K562 (cell line): ENCODE results near the gene TEPSIN. TPM values are rescaled to one million over a fixed set of nuclear protein-coding genes. Genes with fewer than 3 reads are reported as not detected.

Experiments
- ASH1L ChIP-seq: fragments of 450-650 bp; IDR thresholded peaks from 2 replicates; pipeline ENCODE4 v1.6.1; 2018; ENCODE audit warnings: borderline replicate concordance, mild to moderate bottlenecking, low read depth; ENCODE audit not compliant: partially characterized antibody
- ATF3 ChIP-seq, 2 experiments: fragments of 450-650 bp in 1 of 2; sonication (generic) in 1 of 2; formaldehyde crosslinking in 1 of 2; IDR thresholded peaks in 1 of 2; conservative IDR thresholded peaks in 1 of 2; 2 replicates each; pipeline versions ENCODE4 v1.6.1 to v1.8.1; 2016 to 2023; ENCODE audit warnings: mild to moderate bottlenecking in 2 of 2, moderate library complexity in 2 of 2, inconsistent platforms in 1 of 2, missing genetic modification reagents in 1 of 2
- GTF2A2 ChIP-seq: IDR thresholded peaks from 2 replicates; pipeline ENCODE4 v1.6.1; 2016; ENCODE audit warnings: mild to moderate bottlenecking, missing genetic modification characterization, missing compliant biosample characterization
- HOMEZ ChIP-seq: fragments of 250-450 bp; sonication (Bioruptor Pico); IDR thresholded peaks from 2 replicates; pipeline ENCODE4 v1.4.0; 2020; ENCODE audit warnings: mild to moderate bottlenecking, moderate library complexity
- HOXB6 ChIP-seq: fragments of 250-450 bp; sonication (Bioruptor Pico); IDR thresholded peaks from 2 replicates; pipeline ENCODE4 v1.5.1; 2022; ENCODE audit warnings: mild to moderate bottlenecking, borderline replicate concordance
- KDM5B ChIP-seq: fragments of 200-600 bp; sonication (generic); IDR thresholded peaks from 2 replicates; pipeline ENCODE4 v1.6.1; 2012; ENCODE audit warnings: low read depth, mild to moderate bottlenecking, moderate library complexity, low read length, control low read depth, inconsistent platforms; ENCODE audit not compliant: insufficient replicate concordance
- KLF16 ChIP-seq: IDR thresholded peaks from 2 replicates; pipeline ENCODE4 v1.6.1; 2016; ENCODE audit warnings: antibody characterized with exemption
- LEF1 ChIP-seq: fragments of 450-650 bp; IDR thresholded peaks from 2 replicates; pipeline ENCODE4 v1.6.1; 2016; ENCODE audit warnings: mild to moderate bottlenecking
- MITF ChIP-seq: IDR thresholded peaks from 2 replicates; pipeline ENCODE4 v1.6.1; 2014; ENCODE audit warnings: antibody characterized with exemption
- MNT ChIP-seq, 2 experiments: fragments of 450-650 bp; conservative IDR thresholded peaks; 2 replicates each; pipeline ENCODE4 v1.6.1; 2017; ENCODE audit warnings: mild to moderate bottlenecking in 2 of 2, moderate library complexity in 2 of 2
- SUPT5H ChIP-seq: fragments of 450-650 bp; IDR thresholded peaks from 2 replicates; pipeline ENCODE4 v1.6.1; 2016
- THRAP3 ChIP-seq: fragments of 450-650 bp; IDR thresholded peaks from 2 replicates; pipeline ENCODE4 v1.6.1; 2016; ENCODE audit warnings: mild to moderate bottlenecking, inconsistent platforms, borderline replicate concordance
- ZFP91 ChIP-seq: sonication (generic); formaldehyde crosslinking; IDR thresholded peaks from 2 replicates; pipeline ENCODE4 v1.8.0; 2022; ENCODE audit warnings: mild to moderate bottlenecking, missing genetic modification reagents
- ZNF12 ChIP-seq: sonication (generic); formaldehyde crosslinking; IDR thresholded peaks from 2 replicates; pipeline ENCODE4 v1.4.0; 2020; ENCODE audit warnings: mild to moderate bottlenecking, missing genetic modification reagents
- ZNF232 ChIP-seq: sonication (generic); formaldehyde crosslinking; IDR thresholded peaks from 2 replicates; pipeline ENCODE4 v1.8.0; 2022; ENCODE audit warnings: mild to moderate bottlenecking, missing genetic modification reagents
- ZNF239 ChIP-seq: fragments of 250-450 bp; sonication (Bioruptor Pico); IDR thresholded peaks from 2 replicates; pipeline ENCODE4 v1.4.0; 2020; ENCODE audit warnings: mild to moderate bottlenecking
- ZNF584 ChIP-seq: fragments of 200-800 bp; sonication (Bioruptor generic); IDR thresholded peaks from 2 replicates; pipeline ENCODE4 v1.6.1; 2016; ENCODE audit warnings: low read depth, mild to moderate bottlenecking, missing genetic modification characterization, missing compliant biosample characterization
- ZNF740 ChIP-seq, 3 experiments: fragments of 200-800 bp in 1 of 3; sonication (Bioruptor generic) in 1 of 3; sonication (generic) in 1 of 3; formaldehyde crosslinking in 1 of 3; IDR thresholded peaks; 2 replicates each; pipeline versions ENCODE4 v1.6.1 to v1.8.0; 2016 to 2022; ENCODE audit warnings: mild to moderate bottlenecking in 2 of 3, missing compliant biosample characterization in 2 of 3, missing genetic modification characterization in 2 of 3, missing genetic modification reagents in 1 of 3
- polyA plus RNA-seq, 8 experiments: library from polyadenylated mRNA; depleted of rRNA in 4 of 8; stranded (reverse) in 5 of 8; unstranded in 3 of 8; fragments of >200 nt; fragmentation: Nextera tagmentation in 2 of 8; fragmentation: Illumina TruSeq in 1 of 8; extraction: Ambion mirVana in 2 of 8; extraction: Trizol in 1 of 8; gene quantifications; 2 replicates each; pipeline versions ENCODE4 v1.2.1 to v1.2.3, GENCODE V29; 2011 to 2014; ENCODE audit warnings: inconsistent platforms in 1 of 8, missing spikeins in 1 of 8
- total RNA-seq, 7 experiments: library from RNA; depleted of rRNA in 6 of 7; stranded (reverse); fragments of >200 nt in 6 of 7; fragmentation: Illumina TruSeq in 2 of 7; extraction: Trizol in 2 of 7; gene quantifications; 2 replicates each; pipeline versions ENCODE4 v1.2.1 to v1.2.3, GENCODE V29; 2011 to 2021; ENCODE audit warnings: low replicate concordance in 1 of 7

The TEPSIN gene
- total and polyA plus RNA-seq, 9 of the 15 experiments (the other 6 are each of a cell fraction or from before 2014, with no cell fraction given) = 0.80 to 29.8 (median 5.3) TPM

GRCh38 chr17:81222906-81223761, 15.7 kb downstream of the TEPSIN start, which contains the start of gene CEP131 (continued):
- no peak for TF ChIP-seq ZNF232 (CRISPR knock-in tag)
- peak; percentile 84 for TF ChIP-seq KLF16
- no peak for TF ChIP-seq GTF2A2
- TF ChIP-seq HOXB6 = no peak
- TF ChIP-seq LEF1 = no peak
- TF ChIP-seq ZNF12 = no peak
- no peak for TF ChIP-seq ZFP91
- TF ChIP-seq THRAP3 = no peak
- peak; percentile 74 to 82 for TF ChIP-seq MNT (conservative IDR thresholded peaks at IDR 0.05)
- no peak for TF ChIP-seq ATF3 (IDR thresholded peaks at IDR 0.05)
- no peak for TF ChIP-seq ATF3 (CRISPR knock-in tag; conservative IDR thresholded peaks at IDR 0.05)
- peak; percentile 70 for TF ChIP-seq ZNF740 (CRISPR knock-in tag; IDR thresholded peaks at IDR 0.05)
- no peak; a peak in 2 of 4 replicates for TF ChIP-seq ZNF740 (tag; IDR thresholded peaks at IDR 0.05)
- no peak for TF ChIP-seq ZNF584
- TF ChIP-seq ASH1L = peak; percentile 96
- TF ChIP-seq KDM5B = peak; percentile 57
- no peak for TF ChIP-seq ZNF239 (CRISPR knock-in tag)
- no peak for TF ChIP-seq HOMEZ (CRISPR knock-in tag)
- no peak for TF ChIP-seq MITF
- TF ChIP-seq SUPT5H = peak; percentile 79
